SK-N-SH (cell line): ENCODE measurements around the gene BCLAF3.

Experiments
- CHD2 ChIP-seq: fragments of 150-350 bp; IDR thresholded peaks from 2 replicates; pipeline ENCODE4 v1.6.1; 2018; ENCODE audit warnings: low read length; ENCODE audit not compliant: partially characterized antibody
- TF ChIP-seq, protein P1 (sequence below): fragments of 200-600 bp; sonication (generic); IDR thresholded peaks from 2 replicates; pipeline ENCODE4 v1.6.1; 2017; ENCODE audit warnings: antibody characterized with exemption, mild to moderate bottlenecking, moderate library complexity

DNA sequence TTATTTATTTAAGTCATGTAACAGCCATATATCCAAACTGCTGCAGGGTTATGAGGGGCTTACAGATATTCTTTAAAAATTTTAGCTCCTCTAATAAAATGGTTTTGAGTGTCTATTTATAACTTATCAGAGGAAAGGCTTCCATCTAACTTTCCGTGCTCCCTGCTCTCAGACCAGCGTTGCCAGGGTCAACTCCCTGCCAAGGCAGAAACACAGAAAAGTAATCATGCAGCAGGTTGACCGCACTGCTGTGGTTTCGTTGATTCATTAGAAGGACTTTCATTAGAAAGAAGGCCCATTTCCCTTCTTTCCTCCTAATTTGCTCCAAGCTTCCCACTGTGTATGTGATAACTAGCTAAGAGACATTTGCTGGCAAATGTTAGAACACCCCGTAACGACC is 33.9 kb downstream of the BCLAF3 start:
- no peak for TF ChIP-seq CHD2
- TF ChIP-seq, protein P1, sequence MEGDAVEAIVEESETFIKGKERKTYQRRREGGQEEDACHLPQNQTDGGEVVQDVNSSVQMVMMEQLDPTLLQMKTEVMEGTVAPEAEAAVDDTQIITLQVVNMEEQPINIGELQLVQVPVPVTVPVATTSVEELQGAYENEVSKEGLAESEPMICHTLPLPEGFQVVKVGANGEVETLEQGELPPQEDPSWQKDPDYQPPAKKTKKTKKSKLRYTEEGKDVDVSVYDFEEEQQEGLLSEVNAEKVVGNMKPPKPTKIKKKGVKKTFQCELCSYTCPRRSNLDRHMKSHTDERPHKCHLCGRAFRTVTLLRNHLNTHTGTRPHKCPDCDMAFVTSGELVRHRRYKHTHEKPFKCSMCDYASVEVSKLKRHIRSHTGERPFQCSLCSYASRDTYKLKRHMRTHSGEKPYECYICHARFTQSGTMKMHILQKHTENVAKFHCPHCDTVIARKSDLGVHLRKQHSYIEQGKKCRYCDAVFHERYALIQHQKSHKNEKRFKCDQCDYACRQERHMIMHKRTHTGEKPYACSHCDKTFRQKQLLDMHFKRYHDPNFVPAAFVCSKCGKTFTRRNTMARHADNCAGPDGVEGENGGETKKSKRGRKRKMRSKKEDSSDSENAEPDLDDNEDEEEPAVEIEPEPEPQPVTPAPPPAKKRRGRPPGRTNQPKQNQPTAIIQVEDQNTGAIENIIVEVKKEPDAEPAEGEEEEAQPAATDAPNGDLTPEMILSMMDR = no peak
